Immature natural killer cell (primary cell): Measurements from ENCODE around the gene GLDN. TPM values are rescaled to one million over a fixed set of nuclear protein-coding genes. Genes with fewer than 3 reads are reported as not detected.

ENCODE experiments used
- DNase-seq, 3 donors: peaks; one replicate each; pipeline ENCODE4 v3.0.0; 2022; ENCODE audit warnings: mixed read lengths in 1 of 3
- H3K27ac Mint-ChIP-seq, 6 donors: one replicate each; pipeline ENCODE4 v1.8.0; 2020; ENCODE audit warnings: mixed read lengths in 6 of 6, mild to moderate bottlenecking in 5 of 6, inconsistent platforms in 4 of 6, moderate library complexity in 3 of 6
- H3K27me3 Mint-ChIP-seq, 3 donors: one replicate each; pipeline ENCODE4 v1.8.0; 2020 to 2021; ENCODE audit warnings: low read depth in 3 of 3, mild to moderate bottlenecking in 3 of 3, mixed read lengths in 3 of 3, moderate library complexity in 3 of 3, inconsistent platforms in 1 of 3
- H3K36me3 Mint-ChIP-seq, 3 donors: one replicate each; pipeline ENCODE4 v1.8.0; 2020; ENCODE audit warnings: mixed read lengths in 3 of 3, inconsistent platforms in 2 of 3, mild to moderate bottlenecking in 2 of 3
- H3K4me1 Mint-ChIP-seq, 2 donors: one replicate each; pipeline ENCODE4 v1.8.0; 2020; ENCODE audit warnings: inconsistent platforms in 2 of 2, mild to moderate bottlenecking in 2 of 2, mixed read lengths in 2 of 2, moderate library complexity in 1 of 2
- H3K4me3 Mint-ChIP-seq, 5 donors: one replicate each; pipeline ENCODE4 v1.8.0; 2020; ENCODE audit warnings: mild to moderate bottlenecking in 5 of 5, mixed read lengths in 5 of 5, inconsistent platforms in 3 of 5, moderate library complexity in 3 of 5
- H3K9me3 Mint-ChIP-seq, 6 donors: one replicate each; pipeline ENCODE4 v1.8.0; 2020; ENCODE audit warnings: mild to moderate bottlenecking in 6 of 6, mixed read lengths in 6 of 6, inconsistent platforms in 4 of 6, moderate library complexity in 3 of 6
- polyA plus RNA-seq, 3 donors: library from polyadenylated mRNA; unstranded; fragments of 300-500 nt; fragmentation: Illumina TruSeq; gene quantifications; one replicate each; pipeline ENCODE4 v1.2.3, GENCODE V29; 2021

Gene GLDN
- polyA plus RNA-seq, 3 donors from 2014 or later: not detected

DNA sequence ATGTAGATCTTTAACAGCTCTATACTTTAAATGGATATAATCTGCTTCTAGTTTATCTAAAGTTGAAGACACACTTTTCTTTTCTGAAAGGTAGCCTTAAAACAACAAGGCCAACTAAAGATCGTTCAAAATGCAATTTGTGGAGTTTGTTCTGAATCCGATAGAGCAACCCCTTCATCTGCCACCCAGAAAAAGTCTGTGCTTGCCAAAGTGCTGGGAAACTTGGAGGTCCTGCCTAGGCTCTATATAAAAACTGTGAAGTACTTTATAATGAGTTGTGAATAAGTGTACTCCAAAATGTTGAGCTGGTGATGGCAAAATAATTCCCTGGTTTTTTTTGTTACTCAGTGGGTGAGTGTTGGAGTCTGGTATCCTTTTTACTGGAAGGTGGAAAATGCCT is 12.5 kb downstream of the GLDN start:
- H3K36me3 Mint-ChIP-seq: peaks cover 0 to 3% (median 0%) of the 10 kb centered on the region in 3 donors
- no peak overlapping the region for H3K4me3 Mint-ChIP-seq
- peaks cover 0 to 6% (median 2%) of the 10 kb centered on the region in 3 donors for H3K27me3 Mint-ChIP-seq
- peaks cover 0 to 6% of the 10 kb centered on the region in 2 donors for H3K4me1 Mint-ChIP-seq
- H3K9me3 Mint-ChIP-seq: peaks cover 0 to 4% (median 0%) of the 10 kb centered on the region in 6 donors
- H3K27ac Mint-ChIP-seq: no peak overlapping the region
- DNase-seq: no peak

DNA sequence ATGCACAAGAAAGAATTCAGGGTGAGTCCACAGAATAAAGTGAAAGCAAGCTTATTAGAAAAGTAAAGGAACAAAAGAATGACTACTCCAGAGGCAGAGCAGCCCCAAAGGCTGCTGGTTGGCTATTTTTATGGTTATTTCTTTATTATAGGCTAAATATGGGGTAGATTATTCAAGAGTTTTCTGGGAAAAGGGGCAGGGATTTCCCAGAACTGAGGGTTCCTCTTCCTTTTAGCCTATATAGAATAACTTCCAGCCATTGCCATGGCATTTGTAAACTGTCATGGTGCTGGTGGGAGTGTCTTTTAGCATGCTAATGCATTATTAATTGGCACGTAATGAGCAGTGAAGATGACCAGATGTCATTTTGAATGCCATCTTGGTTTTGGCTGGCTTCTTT is 13.6 kb downstream of the GLDN start:
- no peak overlapping the region for H3K4me3 Mint-ChIP-seq
- no peak overlapping the region for H3K27ac Mint-ChIP-seq
- H3K36me3 Mint-ChIP-seq: peaks cover 0 to 3% (median 0%) of the 10 kb centered on the region in 3 donors
- peaks cover 0 to 6% (median 2%) of the 10 kb centered on the region in 3 donors for H3K27me3 Mint-ChIP-seq
- DNase-seq: no peak
- peaks cover 0 to 6% of the 10 kb centered on the region in 2 donors for H3K4me1 Mint-ChIP-seq
- peaks cover 0 to 4% (median 0%) of the 10 kb centered on the region in 6 donors for H3K9me3 Mint-ChIP-seq

- peaks cover 0 to 6% of the 10 kb centered on the region in 2 donors for H3K4me1 Mint-ChIP-seq
- no peak overlapping the region for H3K27ac Mint-ChIP-seq
Measured at GRCh38 chr15:51356147-51356546, 14.7 kb downstream of the GLDN start.

DNA sequence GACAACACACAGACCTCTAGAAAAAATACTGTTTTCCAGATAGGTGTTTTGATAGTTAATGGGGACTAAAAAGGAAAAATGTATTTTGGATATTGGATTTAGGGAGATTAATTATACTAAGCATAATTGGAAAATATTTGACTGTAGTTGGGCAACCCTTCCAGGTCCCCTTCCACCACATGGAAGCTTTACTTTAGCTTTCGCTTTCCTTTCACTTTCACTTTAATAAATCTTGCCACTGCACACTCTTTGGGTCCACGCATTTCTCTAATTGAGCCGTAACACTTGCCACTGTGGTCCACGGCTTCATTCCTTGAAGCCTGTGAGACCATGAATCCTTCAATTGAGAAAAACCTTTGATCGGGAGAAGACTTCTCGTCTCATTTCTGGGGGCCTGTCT is 15.5 kb downstream of the GLDN start:
- no peak overlapping the region for H3K4me3 Mint-ChIP-seq

More at GRCh38 chr15:51356147-51356546, 14.7 kb downstream of the GLDN start:
- DNase-seq: no peak
- Mint-ChIP-seq H3K27me3 (peaks cover 2 to 6% (median 4%) of the 10 kb centered on the region in 3 donors), H3K9me3 (peaks cover 0 to 4% (median 0%) of the 10 kb centered on the region in 6 donors), H3K36me3 (peaks cover 0 to 3% (median 0%) of the 10 kb centered on the region in 3 donors), H3K4me3 (no peak overlapping the region)

GRCh38 chr15:51359981-51360380 is 18.5 kb downstream of the GLDN start:
- no peak overlapping the region for H3K4me3 Mint-ChIP-seq
- H3K27ac Mint-ChIP-seq: no peak overlapping the region
- H3K4me1 Mint-ChIP-seq: peaks cover 0 to 6% of the 10 kb centered on the region in 2 donors
- no peak for DNase-seq
- peaks cover under 1 to 4% (median 2%) of the 10 kb centered on the region in 3 donors for H3K27me3 Mint-ChIP-seq
- no peaks in the 10 kb centered on the region for H3K9me3 Mint-ChIP-seq
- no peaks in the 10 kb centered on the region for H3K36me3 Mint-ChIP-seq

More for the DNA sequence above, 15.5 kb downstream of the GLDN start:
- H3K9me3 Mint-ChIP-seq: peaks cover 0 to 4% (median 0%) of the 10 kb centered on the region in 6 donors
- H3K4me1 Mint-ChIP-seq: peaks cover 0 to 6% of the 10 kb centered on the region in 2 donors
- H3K27ac Mint-ChIP-seq: no peak overlapping the region
- H3K27me3 Mint-ChIP-seq: peaks cover 2 to 6% (median 4%) of the 10 kb centered on the region in 3 donors
- peaks cover 0 to 3% (median 0%) of the 10 kb centered on the region in 3 donors for H3K36me3 Mint-ChIP-seq
- no peak for DNase-seq

DNA sequence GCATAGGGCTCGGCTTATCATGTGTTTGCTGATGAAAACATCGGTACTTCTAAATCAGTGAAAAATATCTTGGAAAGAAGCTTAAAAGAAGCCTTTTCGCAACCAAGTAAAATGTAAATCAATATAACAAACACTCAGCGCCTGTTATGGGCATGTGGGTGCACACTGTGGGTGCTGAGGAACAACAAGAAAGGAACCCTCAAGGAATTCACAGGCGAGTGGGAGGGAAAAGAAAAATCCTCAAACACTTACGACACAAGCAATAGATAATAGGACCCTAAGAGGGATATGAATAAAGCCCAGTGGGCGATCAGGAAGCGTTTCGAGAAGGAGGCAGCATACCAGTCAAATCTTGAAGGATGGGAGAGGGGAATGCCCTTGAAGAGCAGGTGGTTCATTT is 21.9 kb downstream of the GLDN start:
- Mint-ChIP-seq H3K36me3 (no peaks in the 10 kb centered on the region), H3K4me1 (no peaks in the 10 kb centered on the region), H3K9me3 (no peaks in the 10 kb centered on the region), H3K27me3 (peaks cover 0 to 5% (median 0%) of the 10 kb centered on the region in 3 donors), H3K4me3 (no peak overlapping the region), H3K27ac (no peak overlapping the region)
- DNase-seq: no peak

DNA sequence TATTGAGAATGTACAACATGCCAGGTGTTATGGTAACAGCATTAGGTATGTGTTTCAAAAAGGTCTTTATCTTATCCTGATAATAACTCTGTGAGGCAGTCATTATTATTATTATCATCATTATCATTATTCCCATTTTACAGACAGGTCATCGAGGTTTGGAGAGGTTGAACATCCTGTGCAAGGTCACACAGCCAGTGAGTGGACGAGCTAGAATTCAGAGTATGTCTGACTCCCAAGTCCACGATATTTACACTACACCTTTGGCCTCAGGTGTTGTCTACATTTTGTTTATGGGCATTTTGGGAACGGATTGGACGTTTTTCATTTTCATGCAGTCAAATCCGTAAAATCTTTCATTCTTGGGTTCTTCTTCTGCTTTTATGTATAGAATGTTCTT is 24.0 kb downstream of the GLDN start:
- H3K4me1 Mint-ChIP-seq: no peaks in the 10 kb centered on the region
- no peak for DNase-seq
- no peaks in the 10 kb centered on the region for H3K36me3 Mint-ChIP-seq
- H3K9me3 Mint-ChIP-seq: no peaks in the 10 kb centered on the region
- no peak overlapping the region for H3K27ac Mint-ChIP-seq
- peaks cover 0 to 5% (median 0%) of the 10 kb centered on the region in 3 donors for H3K27me3 Mint-ChIP-seq
- H3K4me3 Mint-ChIP-seq: no peak overlapping the region

- H3K27ac Mint-ChIP-seq: no peak overlapping the region
- no peak overlapping the region for H3K4me3 Mint-ChIP-seq
- H3K36me3 Mint-ChIP-seq: no peaks in the 10 kb centered on the region
- H3K27me3 Mint-ChIP-seq: peaks cover 0 to 2% (median 0%) of the 10 kb centered on the region in 3 donors
- no peaks in the 10 kb centered on the region for H3K9me3 Mint-ChIP-seq
- no peaks in the 10 kb centered on the region for H3K4me1 Mint-ChIP-seq
- DNase-seq: no peak
Measured at GRCh38 chr15:51366071-51366470, 24.6 kb downstream of the GLDN start.

GRCh38 chr15:51366920-51367319 is 25.5 kb downstream of the GLDN start:
- Mint-ChIP-seq H3K27me3 (peaks cover 0 to 2% (median 0%) of the 10 kb centered on the region in 3 donors), H3K9me3 (no peaks in the 10 kb centered on the region), H3K4me3 (no peak overlapping the region), H3K27ac (no peak overlapping the region), H3K36me3 (no peaks in the 10 kb centered on the region), H3K4me1 (no peaks in the 10 kb centered on the region)
- DNase-seq: no peak

DNA sequence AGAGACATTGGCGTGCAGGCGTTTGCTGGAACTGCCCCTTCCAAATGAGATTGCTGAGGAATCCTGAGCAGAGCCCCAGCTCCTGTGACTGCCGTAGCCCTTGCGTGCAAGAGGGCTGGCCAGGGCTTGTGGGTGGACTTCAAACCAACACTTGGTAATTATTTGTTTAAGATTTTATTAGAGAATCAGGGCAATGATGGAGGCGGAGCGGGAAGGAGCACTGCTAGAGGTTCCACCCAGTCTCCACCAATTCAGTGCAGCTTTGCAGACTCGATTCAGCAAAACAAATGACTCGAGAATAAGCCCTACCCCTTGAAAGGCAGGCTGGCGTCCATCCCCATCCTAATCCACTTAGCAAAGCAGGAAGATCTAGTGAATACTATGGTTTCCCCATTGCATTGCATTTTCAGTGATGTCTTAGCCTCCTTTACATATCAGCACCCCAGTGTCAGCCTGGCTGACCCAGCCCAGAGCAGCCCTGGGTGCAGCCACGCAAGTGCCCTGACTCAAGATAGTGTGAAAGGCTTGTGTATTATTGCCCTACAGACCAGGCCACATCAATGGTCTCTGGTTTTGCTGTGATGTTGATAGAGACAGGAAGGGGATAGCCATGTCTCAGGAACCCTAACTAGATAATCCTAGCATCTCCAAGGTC is 26.0 kb downstream of the GLDN start:
- H3K27me3 Mint-ChIP-seq: peaks cover 0 to 2% (median 2%) of the 10 kb centered on the region in 3 donors
- H3K4me3 Mint-ChIP-seq: no peak overlapping the region
- H3K4me1 Mint-ChIP-seq: no peaks in the 10 kb centered on the region
- no peaks in the 10 kb centered on the region for H3K9me3 Mint-ChIP-seq
- DNase-seq: no peak
- no peaks in the 10 kb centered on the region for H3K36me3 Mint-ChIP-seq
- H3K27ac Mint-ChIP-seq: no peak overlapping the region

DNA sequence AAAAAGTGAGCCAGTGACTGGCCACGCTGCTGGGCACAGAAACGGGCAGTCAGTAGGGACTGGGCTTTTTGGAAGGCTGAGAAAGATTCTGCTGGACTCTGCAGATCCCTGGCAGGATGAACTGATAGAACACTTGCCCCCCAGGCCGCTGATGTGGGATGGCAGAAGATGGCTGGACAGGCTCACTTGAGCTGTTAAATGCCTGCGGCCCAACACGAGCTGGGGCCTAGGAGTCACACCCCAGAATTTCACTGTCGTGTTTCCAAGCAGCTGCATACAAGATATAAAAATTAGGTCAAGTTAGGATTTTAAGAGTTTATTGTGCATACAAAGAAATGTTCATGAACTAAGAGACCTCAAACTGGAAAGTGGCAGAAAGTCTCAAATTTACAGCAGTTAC is 26.9 kb downstream of the GLDN start:
- H3K27me3 Mint-ChIP-seq: peaks cover 0 to 2% (median 2%) of the 10 kb centered on the region in 3 donors
- no peaks in the 10 kb centered on the region for H3K4me1 Mint-ChIP-seq
- H3K27ac Mint-ChIP-seq: no peak overlapping the region
- no peaks in the 10 kb centered on the region for H3K9me3 Mint-ChIP-seq
- no peak for DNase-seq
- H3K4me3 Mint-ChIP-seq: no peak overlapping the region
- no peaks in the 10 kb centered on the region for H3K36me3 Mint-ChIP-seq

GRCh38 chr15:51368751-51369450 is 27.4 kb downstream of the GLDN start:
- H3K9me3 Mint-ChIP-seq: no peaks in the 10 kb centered on the region

GRCh38 chr15:51369451-51369761 is 28.0 kb downstream of the GLDN start:
- no peak for DNase-seq
- H3K9me3 Mint-ChIP-seq: no peaks in the 10 kb centered on the region

More at GRCh38 chr15:51368751-51369450, 27.4 kb downstream of the GLDN start:
- H3K27me3 Mint-ChIP-seq: peaks cover 0 to 3% (median 2%) of the 10 kb centered on the region in 3 donors
- no peak overlapping the region for H3K4me3 Mint-ChIP-seq
- DNase-seq: no peak
- H3K27ac Mint-ChIP-seq: no peak overlapping the region
- no peaks in the 10 kb centered on the region for H3K4me1 Mint-ChIP-seq
- no peaks in the 10 kb centered on the region for H3K36me3 Mint-ChIP-seq

DNA sequence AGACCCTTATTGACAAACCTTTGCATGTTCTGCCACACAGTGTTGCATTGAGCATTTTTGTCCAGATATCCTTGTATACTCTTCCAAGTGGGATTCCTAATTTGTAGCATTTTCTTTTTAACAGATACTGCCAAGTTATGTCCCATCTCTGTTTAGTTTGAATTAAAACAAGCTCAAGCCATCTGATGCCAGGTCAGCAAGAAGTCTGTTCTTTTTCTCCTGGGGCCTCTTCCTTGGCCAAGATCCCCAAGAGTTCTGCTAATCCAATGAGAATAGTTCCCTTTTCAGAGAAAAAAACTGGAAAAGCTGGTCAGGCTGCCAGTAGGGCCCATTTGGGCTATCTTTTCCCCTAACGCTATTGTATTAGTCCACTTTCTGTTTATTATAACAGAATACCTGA is 29.8 kb downstream of the GLDN start:
- no peaks in the 10 kb centered on the region for H3K4me1 Mint-ChIP-seq
- H3K4me3 Mint-ChIP-seq: no peak overlapping the region
- DNase-seq: no peak
- no peaks in the 10 kb centered on the region for H3K36me3 Mint-ChIP-seq
- no peak overlapping the region for H3K27ac Mint-ChIP-seq
- H3K27me3 Mint-ChIP-seq: peaks cover 0 to 3% (median 2%) of the 10 kb centered on the region in 3 donors
- H3K9me3 Mint-ChIP-seq: no peaks in the 10 kb centered on the region

More at GRCh38 chr15:51369451-51369761, 28.0 kb downstream of the GLDN start:
- Mint-ChIP-seq H3K27me3 (peaks cover 0 to 3% (median 2%) of the 10 kb centered on the region in 3 donors), H3K36me3 (no peaks in the 10 kb centered on the region), H3K4me3 (no peak overlapping the region), H3K4me1 (no peaks in the 10 kb centered on the region), H3K27ac (no peak overlapping the region)
